SU-DHL-6 (cell line): ENCODE data around the gene NTRK3.

ENCODE experiments used
- H2AFZ ChIP-seq: fragments of 200-600 bp; sonication (generic); 2 replicates; pipeline ENCODE4 v1.6.1; 2014; ENCODE audit warnings: low read depth, mild to moderate bottlenecking, moderate library complexity, mixed read lengths, antibody characterized with exemption, low read length; ENCODE audit not compliant: severe bottlenecking
- H3F3A ChIP-seq: fragments of 200-600 bp; shearing (Covaris generic); 2 replicates; pipeline ENCODE4 v1.6.0; 2016; ENCODE audit warnings: antibody characterized with exemption, mild to moderate bottlenecking; ENCODE audit not compliant: insufficient read depth
- H3K27ac ChIP-seq: fragments of 200-600 bp; sonication (generic); 2 replicates; pipeline ENCODE4 v1.5.1; 2016; ENCODE audit warnings: low read depth, mild to moderate bottlenecking, low read length, moderate library complexity, mixed read lengths
- H3K27me3 ChIP-seq: fragments of 200-600 bp; sonication (generic), shearing (Covaris generic); 2 replicates; pipeline ENCODE4 v1.6.0; 2014; ENCODE audit warnings: mild to moderate bottlenecking, low read length
- H3K36me3 ChIP-seq: fragments of 200-600 bp; sonication (generic); 2 replicates; pipeline ENCODE4 v1.6.1; 2014; ENCODE audit warnings: mild to moderate bottlenecking, low read length, mixed read lengths
- H3K4me2 ChIP-seq: fragments of 300-600, 200-600 bp; shearing (Covaris generic), sonication (generic); 2 replicates; pipeline ENCODE4 v1.6.0; 2014; ENCODE audit warnings: low read length, low read depth, mild to moderate bottlenecking; ENCODE audit not compliant: poor library complexity, severe bottlenecking
- H3K4me3 ChIP-seq: fragments of 200-600 bp; sonication (generic); 2 replicates; pipeline ENCODE4 v1.5.1; 2014; ENCODE audit warnings: antibody characterized with exemption, low read length, mild to moderate bottlenecking, mixed read lengths; ENCODE audit not compliant: insufficient read depth, poor library complexity, severe bottlenecking
- H3K79me2 ChIP-seq: fragments of 200-600 bp; sonication (generic); 2 replicates; pipeline ENCODE4 v1.6.1; 2014; ENCODE audit warnings: mild to moderate bottlenecking, low read length, moderate library complexity; ENCODE audit not compliant: insufficient read depth
- H3K9ac ChIP-seq: fragments of 200-600 bp; sonication (generic); 2 replicates; pipeline ENCODE4 v1.7.0; 2014; ENCODE audit warnings: mild to moderate bottlenecking, low read length
- H3K9me2 ChIP-seq: fragments of 200-600 bp; sonication (generic); replicated peaks from 2 replicates; pipeline ENCODE4 v1.6.1; 2014; ENCODE audit warnings: low read length; ENCODE audit not compliant: insufficient read depth
- H3K9me3 ChIP-seq: fragments of 200-600 bp; sonication (generic); 2 replicates; pipeline ENCODE4 v1.6.1; 2014; ENCODE audit warnings: low read length, mixed read lengths; ENCODE audit not compliant: insufficient read depth
- H4K20me1 ChIP-seq: fragments of 200-600 bp; sonication (generic); 2 replicates; pipeline ENCODE4 v1.6.1; 2014; ENCODE audit warnings: low read depth, mild to moderate bottlenecking, antibody characterized with exemption, low read length, moderate library complexity, mixed read lengths
- CTCF ChIP-seq: fragments of 200-600 bp; sonication (generic); IDR thresholded peaks from one replicate; pipeline ENCODE4 v1.5.1; 2017; ENCODE audit warnings: antibody characterized with exemption, mild to moderate bottlenecking, low read length, moderate library complexity; ENCODE audit not compliant: insufficient read depth, poor library complexity, severe bottlenecking
- EZH2phosphoT487 ChIP-seq: fragments of 200-600 bp; sonication (generic), shearing (Covaris generic); conservative IDR thresholded peaks from 2 replicates; pipeline ENCODE4 v1.6.1; 2018; ENCODE audit warnings: mild to moderate bottlenecking, antibody characterized with exemption, low read length, moderate library complexity, mixed read lengths

NTRK3 gene

GRCh38 chr15:87959080-87959479, 297.5 kb downstream of the NTRK3 start:
- H3K4me2 ChIP-seq, result no peak overlapping the region
- H4K20me1 ChIP-seq, result no peaks in the 10 kb centered on the region
- H3K27ac ChIP-seq, result no peak overlapping the region
- H3K79me2 ChIP-seq, result no peaks in the 10 kb centered on the region
- H3K27me3 ChIP-seq, result no peaks in the 10 kb centered on the region
- no peaks in the 10 kb centered on the region for H3K36me3 ChIP-seq
- H3K9me2 ChIP-seq, result no peaks in the 10 kb centered on the region
- H3K4me3 ChIP-seq, result no peak overlapping the region
- H3F3A ChIP-seq, result no peaks in the 10 kb centered on the region
- H3K9ac ChIP-seq, result no peak overlapping the region
- H2AFZ ChIP-seq, result no peak overlapping the region
- H3K9me3 ChIP-seq, result no peaks in the 10 kb centered on the region
- TF ChIP-seq EZH2phosphoT487 (no peak), CTCF (no peak)

- Histone ChIP-seq H3F3A (no peaks in the 10 kb centered on the region), H3K36me3 (no peaks in the 10 kb centered on the region), H4K20me1 (no peaks in the 10 kb centered on the region), H3K79me2 (no peaks in the 10 kb centered on the region), H3K4me2 (no peak overlapping the region), H3K9ac (no peak overlapping the region), H3K4me3 (no peak overlapping the region), H3K9me2 (no peaks in the 10 kb centered on the region), H2AFZ (no peak overlapping the region), H3K27me3 (no peaks in the 10 kb centered on the region), H3K9me3 (no peaks in the 10 kb centered on the region), H3K27ac (no peak overlapping the region)
- TF ChIP-seq EZH2phosphoT487, result no peak
- TF ChIP-seq CTCF, result no peak
Measured at GRCh38 chr15:87955284-87955909, 301.1 kb downstream of the NTRK3 start.

GRCh38 chr15:87954793-87955192, 301.7 kb downstream of the NTRK3 start:
- TF ChIP-seq CTCF (no peak), EZH2phosphoT487 (no peak)
- Histone ChIP-seq H3K27ac (no peak overlapping the region), H4K20me1 (no peaks in the 10 kb centered on the region), H3F3A (no peaks in the 10 kb centered on the region), H3K79me2 (no peaks in the 10 kb centered on the region), H3K4me2 (no peak overlapping the region), H3K27me3 (no peaks in the 10 kb centered on the region), H2AFZ (no peak overlapping the region), H3K9me2 (no peaks in the 10 kb centered on the region), H3K9ac (no peak overlapping the region), H3K9me3 (no peaks in the 10 kb centered on the region), H3K36me3 (no peaks in the 10 kb centered on the region), H3K4me3 (no peak overlapping the region)
